C1 segment of cervical spinal cord (tissue), 14 donors: ENCODE results near the gene HOXA2.
A peak's percentile ranks its signal among the peaks of the same experiment; 100 is the strongest.

Experiments used
- DNase-seq, 14 donors: peaks; one replicate each; lab custom pipeline; 2025; lab: John Stamatoyannopoulos, UW

The HOXA2 gene

DNA sequence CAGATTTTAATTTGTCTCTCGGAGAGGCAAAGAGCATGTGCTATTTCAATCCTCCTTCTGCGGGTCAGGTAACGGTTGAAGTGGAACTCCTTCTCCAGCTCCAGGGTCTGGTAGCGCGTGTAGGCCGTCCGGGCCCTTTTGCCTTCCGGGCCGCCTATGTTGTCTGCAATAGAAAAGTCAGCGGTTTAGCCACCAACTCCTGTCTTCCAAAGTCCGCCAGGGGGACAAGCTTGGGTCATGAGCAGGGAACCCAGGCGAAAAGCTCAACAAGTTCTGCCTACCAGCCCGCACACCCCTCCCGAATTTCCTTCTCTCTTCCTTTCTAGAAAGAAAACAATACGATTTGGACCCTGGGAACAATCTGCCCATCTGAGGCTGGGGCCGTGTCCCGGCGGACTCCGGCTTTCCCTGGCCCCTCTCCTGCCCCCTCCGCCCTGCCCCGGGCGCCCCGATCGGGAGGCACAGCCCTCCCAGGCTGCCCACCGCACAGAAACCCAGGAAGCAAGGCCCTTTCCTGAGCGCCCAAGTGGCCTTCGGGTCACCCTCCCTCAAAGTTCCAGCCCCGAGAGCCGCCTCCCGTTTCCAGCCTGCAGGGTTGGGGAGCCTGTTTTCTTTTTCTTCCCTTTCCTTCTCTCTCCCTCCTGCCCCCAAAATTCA is 39.6 kb upstream of the HOXA2 start:
- DNase-seq, result no peak

- no peak for DNase-seq
Measured at GRCh38 chr7:27141137-27141922, 38.8 kb upstream of the HOXA2 start.

- DNase-seq, result no peak
Measured at GRCh38 chr7:27140126-27140857, 37.8 kb upstream of the HOXA2 start.

- no peak for DNase-seq
Measured at GRCh38 chr7:27139334-27140125, 37.0 kb upstream of the HOXA2 start.

- no peak for DNase-seq
Measured at GRCh38 chr7:27138985-27139333, 36.5 kb upstream of the HOXA2 start.

DNA sequence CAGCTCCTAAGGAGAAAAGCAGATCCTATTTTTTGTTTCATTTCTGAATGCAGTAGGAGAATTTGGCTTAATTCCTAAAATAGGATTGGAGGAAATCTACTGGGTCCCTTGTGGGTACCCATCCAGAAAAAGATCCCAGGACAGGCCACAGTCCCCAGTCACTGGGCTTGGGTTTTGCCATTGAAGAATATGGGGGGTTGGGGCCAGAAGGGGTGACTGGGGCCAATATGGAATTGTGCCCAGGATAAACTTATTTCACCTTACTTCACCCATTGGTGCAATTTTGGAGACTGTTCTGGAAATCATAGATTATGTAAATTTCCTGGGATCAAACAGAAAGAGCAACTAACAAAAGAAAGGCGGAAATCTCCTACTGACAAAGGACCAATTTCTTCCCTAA is 36.0 kb upstream of the HOXA2 start:
- DNase-seq, result no peak

GRCh38 chr7:27137640-27138315 is 35.3 kb upstream of the HOXA2 start:
- no peak for DNase-seq

DNA sequence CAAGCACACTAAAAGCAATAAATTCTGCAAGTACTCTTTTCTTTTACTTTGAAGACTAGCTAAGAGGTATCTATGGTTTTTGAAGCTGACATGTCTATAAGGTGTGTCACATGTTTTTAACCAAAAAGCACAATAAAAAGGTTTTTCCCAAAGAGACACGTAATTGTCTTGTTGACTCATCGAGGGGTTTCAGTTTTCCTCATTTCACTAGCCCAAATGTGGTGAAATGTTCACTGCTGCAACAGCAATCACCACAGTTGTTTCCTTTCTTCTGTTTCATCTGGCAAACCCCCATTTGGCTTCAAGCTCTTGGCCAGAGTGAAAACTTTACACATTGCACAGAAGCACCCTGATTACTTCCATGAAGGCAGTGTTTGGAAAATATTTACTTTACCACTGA is 31.9 kb upstream of the HOXA2 start:
- no peak for DNase-seq

GRCh38 chr7:27133409-27134231 is 31.1 kb upstream of the HOXA2 start:
- DNase-seq, result no peak

GRCh38 chr7:27132978-27133377 is 30.5 kb upstream of the HOXA2 start:
- DNase-seq, result no peak

DNA sequence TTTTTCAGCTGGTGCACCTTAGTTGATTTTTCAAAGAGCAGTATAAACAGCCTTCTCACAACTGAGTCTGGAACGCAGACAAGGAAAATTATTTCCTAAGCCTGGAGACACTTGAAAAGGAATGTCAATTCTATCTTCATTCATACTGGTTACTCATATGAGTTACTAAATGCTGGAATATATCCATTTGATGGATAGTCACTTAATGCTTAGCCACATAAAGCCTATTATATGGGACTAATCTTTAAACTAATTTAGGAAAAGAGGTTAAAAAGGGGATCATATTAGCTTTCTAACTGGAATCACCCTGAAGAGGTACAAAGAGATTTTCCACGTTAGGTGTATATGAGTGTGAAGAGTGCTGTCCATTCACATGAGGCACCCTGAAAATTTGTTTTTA is 29.7 kb upstream of the HOXA2 start:
- DNase-seq, result no peak

GRCh38 chr7:27131390-27131819 is 28.9 kb upstream of the HOXA2 start:
- no peak for DNase-seq

- peak in 11 of 14 donors; percentile 79 to 96 (median 88) for DNase-seq
Measured at GRCh38 chr7:27130540-27131389, 28.3 kb upstream of the HOXA2 start, which contains the start of gene HOXA4. TSS of gene HOXA4 (minus strand) at chr7:27130757. CDS start at chr7:27130733, 24 bp downstream.

DNA sequence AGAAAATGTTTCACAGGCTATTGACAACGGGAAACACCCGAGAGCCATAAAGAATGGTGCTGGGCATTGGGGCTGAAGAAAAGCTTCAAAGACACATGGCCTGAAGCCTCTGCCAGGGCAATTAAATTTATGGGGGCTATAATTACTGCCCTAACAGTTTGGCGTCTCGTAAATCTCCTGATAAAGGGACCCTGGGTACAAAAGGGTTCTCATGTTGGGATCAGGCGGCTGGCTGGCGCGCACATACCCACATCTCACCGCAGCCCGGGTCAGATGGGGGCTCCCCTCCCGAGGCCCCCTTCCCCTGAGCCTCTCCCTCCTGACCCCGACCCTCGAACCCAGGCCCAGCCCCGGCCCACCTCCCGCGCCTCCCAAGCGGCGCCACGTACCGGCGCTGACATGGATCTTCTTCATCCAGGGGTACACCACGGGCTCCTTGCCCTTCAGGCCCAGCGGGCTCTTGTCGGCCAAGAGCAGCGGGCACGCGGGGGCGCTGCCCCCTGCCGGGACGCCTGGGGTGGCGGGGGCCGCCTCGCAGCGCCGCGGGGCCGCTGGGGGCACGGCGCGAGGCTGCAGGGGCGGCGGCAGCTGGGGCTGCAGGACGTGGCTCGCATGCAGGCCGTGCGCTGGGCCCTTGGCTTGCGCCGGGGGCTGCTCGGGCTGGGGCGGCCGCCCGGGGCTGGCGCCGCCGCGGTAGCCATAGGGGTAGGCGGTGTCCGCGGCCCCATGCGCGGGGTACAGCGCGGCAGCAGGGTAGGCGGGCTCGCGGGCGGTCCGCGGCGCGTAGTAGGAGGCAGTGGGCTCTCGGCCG is 27.5 kb upstream of the HOXA2 start:
- DNase-seq, result no peak

GRCh38 chr7:27128776-27129728 is 26.6 kb upstream of the HOXA2 start:
- DNase-seq, result no peak

GRCh38 chr7:27128034-27128433 is 25.6 kb upstream of the HOXA2 start:
- DNase-seq, result no peak
